Endothelial cell of umbilical vein (primary cell): ENCODE data around the gene PZP.

Source experiments
- CTCF ChIP-seq, 2 donors: IDR thresholded peaks; 1 replicate in 1 of 2; 2 replicates in 1 of 2; pipeline ENCODE4 v1.5.1; 2011; ENCODE audit warnings: low read length in 2 of 2, mild to moderate bottlenecking in 2 of 2, moderate library complexity in 2 of 2, control low read depth in 1 of 2, inconsistent platforms in 1 of 2, low read depth in 1 of 2; ENCODE audit not compliant: insufficient read depth in 1 of 2; ENCODE audit errors: extremely low read depth in 1 of 2
- EZH2 ChIP-seq: IDR thresholded peaks from 2 replicates; pipeline ENCODE4 v1.6.1; 2012; ENCODE audit warnings: borderline replicate concordance, low read depth, mild to moderate bottlenecking, moderate library complexity, low read length, inconsistent platforms; ENCODE audit not compliant: severe bottlenecking
- FOS ChIP-seq: IDR thresholded peaks from 2 replicates; pipeline ENCODE4 v1.6.1; 2011; ENCODE audit warnings: mild to moderate bottlenecking, low read length, moderate library complexity, borderline replicate concordance; ENCODE audit not compliant: insufficient read depth
- GATA2 ChIP-seq: IDR thresholded peaks from 2 replicates; pipeline ENCODE4 v1.7.0; 2011; ENCODE audit warnings: low read depth, mild to moderate bottlenecking, moderate library complexity, mixed read lengths, low read length; ENCODE audit not compliant: insufficient read length, insufficient read depth
- MYC ChIP-seq: IDR thresholded peaks from one replicate; pipeline ENCODE4 v1.6.1; 2011; ENCODE audit warnings: mild to moderate bottlenecking, low read depth, low read length
- POLR2A ChIP-seq: IDR thresholded peaks from 2 replicates; pipeline ENCODE4 v1.6.1; 2012; ENCODE audit warnings: low read depth, mild to moderate bottlenecking, control low read depth, low read length
- POLR2AphosphoS5 ChIP-seq: IDR thresholded peaks from 2 replicates; pipeline ENCODE4 v1.6.1; 2012; ENCODE audit warnings: low read depth, mild to moderate bottlenecking, control low read depth, low read length, moderate library complexity; ENCODE audit not compliant: insufficient read depth
- TF ChIP-seq, protein P1 (sequence below): IDR thresholded peaks from 2 replicates; pipeline ENCODE4 v1.6.1; 2011; ENCODE audit not compliant: insufficient read depth, insufficient read length

- TF ChIP-seq FOS = no peak
- TF ChIP-seq CTCF (IDR thresholded peaks at IDR 0.05; ENCODE audit: extremely low read depth in 1 of 2, insufficient read depth in 1 of 2, low read depth in 1 of 2, low read length in 2 of 2) = no peak
- no peak for TF ChIP-seq MYC
- TF ChIP-seq POLR2A = no peak
- TF ChIP-seq EZH2 = no peak
- TF ChIP-seq POLR2AphosphoS5 = no peak
- no peak for TF ChIP-seq GATA2
- TF ChIP-seq, protein P1, sequence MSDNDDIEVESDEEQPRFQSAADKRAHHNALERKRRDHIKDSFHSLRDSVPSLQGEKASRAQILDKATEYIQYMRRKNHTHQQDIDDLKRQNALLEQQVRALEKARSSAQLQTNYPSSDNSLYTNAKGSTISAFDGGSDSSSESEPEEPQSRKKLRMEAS = no peak
These were observed 76.1 kb downstream of the PZP start for GRCh38 chr12:9132008-9132535.
